CD4-positive, alpha-beta T cell (primary cell): Measurements from ENCODE around the gene MYD88. TPM values are rescaled to one million over a fixed set of nuclear protein-coding genes. Genes with fewer than 3 reads are reported as not detected.

ENCODE experiments used
- ATAC-seq: fragments of 200-7000 bp; cut with Tn5 transposase; one replicate; pipeline ENCODE4 v1.10.0; 2022; ENCODE audit warnings: mild to moderate bottlenecking; ENCODE audit not compliant: poor library complexity
- CTCF ChIA-PET: fragments of 350-600 bp; sonication (Branson Sonifier 250); formaldehyde crosslinking; loops from one replicate; lab custom pipeline; 2021; ENCODE audit warnings: antibody characterized with exemption, inconsistent platforms; lab: Charles Lee
- POLR2A ChIA-PET: fragments of 350-600 bp; sonication (Branson Sonifier 250); formaldehyde crosslinking; loops from one replicate; lab custom pipeline; 2021; ENCODE audit warnings: antibody characterized with exemption, inconsistent platforms; lab: Charles Lee
- DNase-seq, 14 experiments: peaks; one replicate each; pipeline ENCODE4 v3.0.0-alpha.2; 2013 to 2020; ENCODE audit warnings: mixed read lengths in 2 of 14
- H3K27ac ChIP-seq, 2 donors: one replicate each; pipeline versions ENCODE4 v1.5.1 to v1.7.0; 2013; ENCODE audit warnings: low read length in 2 of 2, low read depth in 1 of 2, mild to moderate bottlenecking in 1 of 2
- H3K27me3 ChIP-seq, 2 experiments: 1 replicate in 1 of 2; 2 replicates in 1 of 2; pipeline versions ENCODE4 v1.6.1 to v1.7.0; 2013; ENCODE audit warnings: low read length in 2 of 2, control low read depth in 1 of 2, mild to moderate bottlenecking in 1 of 2, moderate library complexity in 1 of 2; ENCODE audit not compliant: insufficient read depth in 2 of 2, control insufficient read depth in 1 of 2
- H3K36me3 ChIP-seq: one replicate; pipeline ENCODE4 v1.6.1; 2013; ENCODE audit warnings: low read length, control low read depth; ENCODE audit not compliant: insufficient read depth
- H3K4me1 ChIP-seq: one replicate; pipeline ENCODE4 v1.6.1; 2013; ENCODE audit warnings: low read length, control low read depth; ENCODE audit not compliant: insufficient read depth
- H3K4me3 ChIP-seq: one replicate; pipeline ENCODE4 v1.5.1; 2013; ENCODE audit warnings: mild to moderate bottlenecking, low read length, moderate library complexity
- H3K9me3 ChIP-seq, 2 experiments: 1 replicate in 1 of 2; 2 replicates in 1 of 2; pipeline versions ENCODE4 v1.6.1 to v1.7.0; 2013; ENCODE audit warnings: low read length in 2 of 2, mild to moderate bottlenecking in 2 of 2, control low read depth in 1 of 2, moderate library complexity in 1 of 2; ENCODE audit not compliant: control insufficient read depth in 1 of 2, insufficient read depth in 1 of 2
- H3K27ac Mint-ChIP-seq: one replicate; pipeline ENCODE4 v1.8.0; 2020; ENCODE audit warnings: mixed read lengths
- H3K27me3 Mint-ChIP-seq: one replicate; pipeline ENCODE4 v1.8.0; 2021; ENCODE audit warnings: mixed read lengths
- H3K36me3 Mint-ChIP-seq: one replicate; pipeline ENCODE4 v1.8.0; 2021; ENCODE audit warnings: low read depth, mixed read lengths
- H3K4me1 Mint-ChIP-seq: one replicate; pipeline ENCODE4 v1.8.0; 2021; ENCODE audit warnings: low read depth, mixed read lengths
- H3K4me3 Mint-ChIP-seq: one replicate; pipeline ENCODE4 v1.8.0; 2020; ENCODE audit warnings: mild to moderate bottlenecking, mixed read lengths
- H3K9me3 Mint-ChIP-seq: one replicate; pipeline ENCODE4 v1.8.0; 2020; ENCODE audit warnings: mixed read lengths
- intact Hi-C, 2 experiments: fragments of 100-400 bp; cut with DNase I in 1 of 2; cut with micrococcal nuclease in 1 of 2; formaldehyde crosslinking; loops; one replicate each; pipeline versions ENCODE4 v1.15.1 to v1.9.0; 2023 to 2025; cut with DNase I, micrococcal nuclease
- total RNA-seq, 174 experiments: library from RNA in 2 of 174; stranded (reverse) in 2 of 174; gene quantifications; one replicate each; pipeline ENCODE4 v1.2.3 and lab custom pipeline; 2021 to 2026
- TF ChIP-seq, protein P1 (sequence below): fragments of 200-600 bp; IDR thresholded peaks from one replicate; pipeline ENCODE4 v1.8.0; 2022; ENCODE audit warnings: antibody characterized with exemption, mild to moderate bottlenecking

Gene MYD88
- total RNA-seq, 2 experiments from 2014 or later, result 26.9 to 27.2 TPM

DNA sequence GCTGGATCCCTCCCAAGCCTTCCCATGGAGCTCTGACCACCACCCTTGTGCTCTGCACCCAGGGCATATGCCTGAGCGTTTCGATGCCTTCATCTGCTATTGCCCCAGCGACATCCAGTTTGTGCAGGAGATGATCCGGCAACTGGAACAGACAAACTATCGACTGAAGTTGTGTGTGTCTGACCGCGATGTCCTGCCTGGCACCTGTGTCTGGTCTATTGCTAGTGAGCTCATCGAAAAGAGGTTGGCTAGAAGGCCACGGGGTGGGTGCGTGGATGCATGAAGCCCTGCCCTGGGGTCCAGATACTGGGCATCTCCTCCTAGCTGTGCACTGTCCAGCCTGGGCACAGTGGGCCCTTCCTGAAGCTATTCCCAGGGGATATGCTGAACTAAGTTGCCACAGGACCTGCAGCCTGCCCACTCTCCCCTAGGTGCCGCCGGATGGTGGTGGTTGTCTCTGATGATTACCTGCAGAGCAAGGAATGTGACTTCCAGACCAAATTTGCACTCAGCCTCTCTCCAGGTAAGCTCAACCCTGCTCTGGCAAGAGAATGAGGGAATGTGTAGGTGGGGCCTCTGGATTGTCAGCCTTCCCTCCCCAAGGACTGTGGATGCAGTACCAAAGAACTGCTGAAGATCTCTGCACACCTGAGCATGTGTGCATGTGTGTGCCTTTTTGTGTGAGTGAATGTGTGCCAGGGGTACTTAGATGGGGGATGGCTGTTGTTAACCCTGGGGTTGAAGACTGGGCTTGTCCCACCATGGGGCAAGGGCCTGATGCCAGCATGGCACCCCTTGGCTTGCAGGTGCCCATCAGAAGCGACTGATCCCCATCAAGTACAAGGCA is 2.1 kb downstream of the MYD88 start:
- Histone ChIP-seq H3K27me3 (no peaks in the 10 kb centered on the region), H3K36me3 (peaks cover 24% of the 10 kb centered on the region), H3K4me3 (peak overlapping the region; percentile 95), H3K27ac (no peak overlapping the region), H3K9me3 (no peaks in the 10 kb centered on the region), H3K4me1 (peaks cover 47% of the 10 kb centered on the region)
- intact Hi-C loops, result no loop called here
- peaks cover 50% of the 10 kb centered on the region for H3K4me1 Mint-ChIP-seq
- H3K36me3 Mint-ChIP-seq, result peaks cover 54% of the 10 kb centered on the region
- ChIA-PET CTCF (no interaction called here), POLR2A (interaction anchor here (1.0 to 4.8 kb wide), 3 partner anchors 24 to 101 kb away, joined by 4 to 208 read pairs (median 16); partner anchors contain the start of genes DLEC1 and OXSR1)
- peak overlapping the region; percentile 99 for H3K4me3 Mint-ChIP-seq
- peak overlapping the region; percentile 87 for H3K27ac Mint-ChIP-seq
- DNase-seq (no peak), ATAC-seq (no peak)
- TF ChIP-seq, protein P1, sequence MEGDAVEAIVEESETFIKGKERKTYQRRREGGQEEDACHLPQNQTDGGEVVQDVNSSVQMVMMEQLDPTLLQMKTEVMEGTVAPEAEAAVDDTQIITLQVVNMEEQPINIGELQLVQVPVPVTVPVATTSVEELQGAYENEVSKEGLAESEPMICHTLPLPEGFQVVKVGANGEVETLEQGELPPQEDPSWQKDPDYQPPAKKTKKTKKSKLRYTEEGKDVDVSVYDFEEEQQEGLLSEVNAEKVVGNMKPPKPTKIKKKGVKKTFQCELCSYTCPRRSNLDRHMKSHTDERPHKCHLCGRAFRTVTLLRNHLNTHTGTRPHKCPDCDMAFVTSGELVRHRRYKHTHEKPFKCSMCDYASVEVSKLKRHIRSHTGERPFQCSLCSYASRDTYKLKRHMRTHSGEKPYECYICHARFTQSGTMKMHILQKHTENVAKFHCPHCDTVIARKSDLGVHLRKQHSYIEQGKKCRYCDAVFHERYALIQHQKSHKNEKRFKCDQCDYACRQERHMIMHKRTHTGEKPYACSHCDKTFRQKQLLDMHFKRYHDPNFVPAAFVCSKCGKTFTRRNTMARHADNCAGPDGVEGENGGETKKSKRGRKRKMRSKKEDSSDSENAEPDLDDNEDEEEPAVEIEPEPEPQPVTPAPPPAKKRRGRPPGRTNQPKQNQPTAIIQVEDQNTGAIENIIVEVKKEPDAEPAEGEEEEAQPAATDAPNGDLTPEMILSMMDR, result no peak
- H3K27me3 Mint-ChIP-seq, result no peaks in the 10 kb centered on the region
- H3K9me3 Mint-ChIP-seq, result no peaks in the 10 kb centered on the region

DNA sequence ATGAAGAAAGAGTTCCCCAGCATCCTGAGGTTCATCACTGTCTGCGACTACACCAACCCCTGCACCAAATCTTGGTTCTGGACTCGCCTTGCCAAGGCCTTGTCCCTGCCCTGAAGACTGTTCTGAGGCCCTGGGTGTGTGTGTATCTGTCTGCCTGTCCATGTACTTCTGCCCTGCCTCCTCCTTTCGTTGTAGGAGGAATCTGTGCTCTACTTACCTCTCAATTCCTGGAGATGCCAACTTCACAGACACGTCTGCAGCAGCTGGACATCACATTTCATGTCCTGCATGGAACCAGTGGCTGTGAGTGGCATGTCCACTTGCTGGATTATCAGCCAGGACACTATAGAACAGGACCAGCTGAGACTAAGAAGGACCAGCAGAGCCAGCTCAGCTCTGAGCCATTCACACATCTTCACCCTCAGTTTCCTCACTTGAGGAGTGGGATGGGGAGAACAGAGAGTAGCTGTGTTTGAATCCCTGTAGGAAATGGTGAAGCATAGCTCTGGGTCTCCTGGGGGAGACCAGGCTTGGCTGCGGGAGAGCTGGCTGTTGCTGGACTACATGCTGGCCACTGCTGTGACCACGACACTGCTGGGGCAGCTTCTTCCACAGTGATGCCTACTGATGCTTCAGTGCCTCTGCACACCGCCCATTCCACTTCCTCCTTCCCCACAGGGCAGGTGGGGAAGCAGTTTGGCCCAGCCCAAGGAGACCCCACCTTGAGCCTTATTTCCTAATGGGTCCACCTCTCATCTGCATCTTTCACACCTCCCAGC is 2.9 kb downstream of the MYD88 start:
- Mint-ChIP-seq H3K36me3 (peaks cover 54% of the 10 kb centered on the region), H3K9me3 (no peaks in the 10 kb centered on the region), H3K27ac (peak overlapping the region; percentile 87), H3K4me1 (peaks cover 42% of the 10 kb centered on the region), H3K27me3 (no peaks in the 10 kb centered on the region), H3K4me3 (peak overlapping the region; percentile 64)
- intact Hi-C loops, result no loop called here
- H3K9me3 ChIP-seq, result peaks cover 0 to 4% of the 10 kb centered on the region in 2 experiments
- H3K4me3 ChIP-seq, result no peak overlapping the region
- ChIA-PET CTCF (no interaction called here), POLR2A (interaction anchor here (2.1 kb wide), 1 partner anchor 23 kb away, joined by 16 read pairs; the partner anchor contains the start of gene OXSR1)
- H3K4me1 ChIP-seq, result peaks cover 39% of the 10 kb centered on the region
- H3K27me3 ChIP-seq, result no peaks in the 10 kb centered on the region
- TF ChIP-seq, protein P1, result no peak
- ATAC-seq (no peak), DNase-seq (no peak)
- no peak overlapping the region for H3K27ac ChIP-seq
- H3K36me3 ChIP-seq, result peaks cover 24% of the 10 kb centered on the region

- Histone ChIP-seq H3K9me3 (peaks cover 0 to 9% of the 10 kb centered on the region in 2 experiments), H3K27ac (no peak overlapping the region), H3K27me3 (no peaks in the 10 kb centered on the region), H3K4me1 (peaks cover 38% of the 10 kb centered on the region), H3K36me3 (peaks cover 24% of the 10 kb centered on the region), H3K4me3 (no peak overlapping the region)
- ATAC-seq (no peak), DNase-seq (no peak)
- TF ChIP-seq, protein P1, result no peak
- Mint-ChIP-seq H3K9me3 (no peaks in the 10 kb centered on the region), H3K4me3 (peak overlapping the region; percentile 37), H3K27me3 (no peaks in the 10 kb centered on the region), H3K27ac (peak overlapping the region; percentile 43), H3K36me3 (peaks cover 53% of the 10 kb centered on the region), H3K4me1 (peaks cover 41% of the 10 kb centered on the region)
- intact Hi-C loops, result no loop called here
- CTCF ChIA-PET, result interaction anchor here (0.6 kb wide), 1 partner anchor 26 kb away, joined by 4 read pairs; no protein-coding TSS in a partner anchor
- POLR2A ChIA-PET, result interaction anchor here (2.1 kb wide), 1 partner anchor 23 kb away, joined by 16 read pairs; the partner anchor contains the start of gene OXSR1
Measured at GRCh38 chr3:38141952-38142273, 3.5 kb downstream of the MYD88 start.
